ENCODE data around the gene DYNLRB2. TPM values are rescaled to one million over a fixed set of nuclear protein-coding genes. Genes with fewer than 3 reads are reported as not detected.

Gene DYNLRB2
- total and polyA plus RNA-seq, 2 of the 13 experiments (the other 11 are each of a cell fraction or from before 2014, with no cell fraction given), result not detected

DNA sequence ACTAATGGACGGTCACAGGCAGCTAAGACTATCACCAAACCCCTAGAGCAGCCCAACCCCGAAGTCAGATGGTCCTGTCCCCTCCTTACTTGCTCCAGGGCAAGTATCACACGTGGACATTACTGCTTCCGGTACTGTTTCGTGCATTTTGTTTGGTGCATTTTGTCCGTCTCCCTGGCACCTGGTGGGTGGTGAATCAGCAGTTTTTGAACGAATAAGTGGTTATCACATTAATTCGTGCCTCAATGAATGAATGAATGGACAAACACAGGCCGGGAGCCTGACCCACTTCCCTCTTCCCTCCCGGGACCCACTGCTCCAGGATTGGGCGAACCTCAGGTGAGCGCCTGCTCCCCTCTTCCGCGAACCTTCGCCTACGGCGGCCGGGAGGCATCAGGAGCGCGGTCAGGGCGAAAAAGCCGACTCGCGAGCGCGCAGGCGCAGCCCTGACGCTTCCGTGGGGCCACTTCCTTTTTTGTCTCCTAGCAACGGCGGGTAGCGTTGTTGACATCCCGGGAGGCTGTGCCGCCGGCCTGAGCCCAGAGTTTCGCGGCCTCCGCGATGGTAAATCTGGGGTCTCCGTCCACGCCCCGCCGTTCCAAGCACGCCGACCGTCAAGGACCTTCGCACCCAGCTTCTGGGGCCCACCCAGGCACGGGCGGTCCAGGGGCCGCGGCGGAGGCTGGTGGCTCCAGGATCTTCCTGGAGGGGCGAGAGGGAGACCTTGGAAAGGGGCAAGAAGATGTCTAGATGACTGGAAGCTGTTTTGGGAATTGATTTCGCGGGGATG, at the start of gene DYNLRB2 (continued):
- TF ChIP-seq SALL2 (CRISPR knock-in tag; IDR thresholded peaks at IDR 0.05) (peak; percentile 87), ZNF234 (CRISPR knock-in tag; conservative IDR thresholded peaks at IDR 0.05) (no peak), NFKBIZ (CRISPR knock-in tag; IDR thresholded peaks at IDR 0.05) (no peak), ZNF891 (CRISPR knock-in tag; IDR thresholded peaks at IDR 0.05) (peak; percentile 94), GFI1 (CRISPR knock-in tag; IDR thresholded peaks at IDR 0.05; ENCODE audit: borderline replicate concordance) (peak; percentile 74), ZNF343 (CRISPR knock-in tag; IDR thresholded peaks at IDR 0.05) (peak; percentile 91; the same call in 1 of the 2 replicates), ZNF180 (CRISPR knock-in tag; IDR thresholded peaks at IDR 0.05; ENCODE audit: borderline replicate concordance, low read depth) (no peak), ZBTB20 (CRISPR knock-in tag; IDR thresholded peaks at IDR 0.05; ENCODE audit: borderline replicate concordance, low read depth) (peak; percentile 62; the same call in 1 of the 2 replicates), HNRNPL (IDR thresholded peaks at IDR 0.05; ENCODE audit: low read depth, low read length) (no peak), NFATC3 (CRISPR knock-in tag; IDR thresholded peaks at IDR 0.05) (no peak), TEAD2 (CRISPR knock-in tag; IDR thresholded peaks at IDR 0.05) (no peak), ZNF33B (CRISPR knock-in tag; IDR thresholded peaks at IDR 0.05) (no peak), ZSCAN12 (CRISPR knock-in tag; IDR thresholded peaks at IDR 0.05) (no peak; the same call in 1 of the 2 replicates), ZNF761 (CRISPR knock-in tag; conservative IDR thresholded peaks at IDR 0.05) (peak; percentile 79; the same call in 1 of the 2 replicates), ZNF510 (CRISPR knock-in tag; IDR thresholded peaks at IDR 0.05; ENCODE audit: low read depth) (0 out of 2 replicates have a peak, but pooled peaks have one; percentile 76), TRAFD1 (CRISPR knock-in tag; IDR thresholded peaks at IDR 0.05; ENCODE audit: borderline replicate concordance) (peak; percentile 53; the same call in 1 of the 2 replicates), SYNCRIP (IDR thresholded peaks at IDR 0.05; ENCODE audit: insufficient read depth, low read depth, low read length) (no peak), ZNF841 (CRISPR knock-in tag; IDR thresholded peaks at IDR 0.05; ENCODE audit: borderline replicate concordance) (no peak), KDM6A (CRISPR knock-in tag; IDR thresholded peaks at IDR 0.05; ENCODE audit: low read depth) (no peak), KLF9 (CRISPR knock-in tag; IDR thresholded peaks at IDR 0.05; ENCODE audit: low read depth) (peak; percentile 45; the same call in 1 of the 2 replicates), ZNF720 (CRISPR knock-in tag; IDR thresholded peaks at IDR 0.05) (no peak), ZNF766 (CRISPR knock-in tag; IDR thresholded peaks at IDR 0.05; ENCODE audit: borderline replicate concordance) (peak; percentile 82; the same call in 1 of the 2 replicates), KMT2B (CRISPR knock-in tag; IDR thresholded peaks at IDR 0.05) (peak; percentile 52; the same call in 1 of the 2 replicates), BCL6 (CRISPR knock-in tag; IDR thresholded peaks at IDR 0.05) (peak; percentile 38; the same call in 1 of the 2 replicates), ARID2 (CRISPR knock-in tag; IDR thresholded peaks at IDR 0.05; ENCODE audit: borderline replicate concordance) (no peak), CBX5 (CRISPR knock-in tag; IDR thresholded peaks at IDR 0.05; ENCODE audit: borderline replicate concordance) (peak; percentile 99; the same call in 1 of the 2 replicates), PRPF4 (IDR thresholded peaks at IDR 0.05; ENCODE audit: low read depth, low read length, poor library complexity, severe bottlenecking) (no peak)
- TF ChIP-seq, protein P1, sequence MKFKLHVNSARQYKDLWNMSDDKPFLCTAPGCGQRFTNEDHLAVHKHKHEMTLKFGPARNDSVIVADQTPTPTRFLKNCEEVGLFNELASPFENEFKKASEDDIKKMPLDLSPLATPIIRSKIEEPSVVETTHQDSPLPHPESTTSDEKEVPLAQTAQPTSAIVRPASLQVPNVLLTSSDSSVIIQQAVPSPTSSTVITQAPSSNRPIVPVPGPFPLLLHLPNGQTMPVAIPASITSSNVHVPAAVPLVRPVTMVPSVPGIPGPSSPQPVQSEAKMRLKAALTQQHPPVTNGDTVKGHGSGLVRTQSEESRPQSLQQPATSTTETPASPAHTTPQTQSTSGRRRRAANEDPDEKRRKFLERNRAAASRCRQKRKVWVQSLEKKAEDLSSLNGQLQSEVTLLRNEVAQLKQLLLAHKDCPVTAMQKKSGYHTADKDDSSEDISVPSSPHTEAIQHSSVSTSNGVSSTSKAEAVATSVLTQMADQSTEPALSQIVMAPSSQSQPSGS (CRISPR knock-in tag; IDR thresholded peaks at IDR 0.05), result peak; percentile 82

All from HepG2 (cell line).